HCT116 (cell line): ENCODE data around the gene PDE2A. TPM values are rescaled to one million over a fixed set of nuclear protein-coding genes. Genes with fewer than 3 reads are reported as not detected.
A peak's percentile ranks its signal among the peaks of the same experiment; 100 is the strongest.
"Not testable (repeated sequence)": the region's sequence is repeated elsewhere in the genome, so short reads cannot be mapped to it uniquely, and the experiment has no call there.

Experiments used
- ATAC-seq: fragments of 200-7000 bp; cut with Tn5 transposase; 2 replicates; pipeline ENCODE4 v1.9.1; 2020; ENCODE audit warnings: mild to moderate bottlenecking, moderate library complexity
- BruUV-seq: library from RNA; stranded (reverse); fragments of 400-500 nt; replicated peaks from 2 replicates; lab custom pipeline; 2021; lab: Mats Ljungman, UMichigan
- CTCF ChIA-PET: fragments of 300-600 bp; sonication (Branson Sonifier 250); formaldehyde crosslinking; loops from one replicate; lab custom pipeline; 2021; ENCODE audit warnings: antibody characterized with exemption; lab: Charles Lee
- POLR2A ChIA-PET: fragments of 300-600, 350-600 bp; sonication (Branson Sonifier 250); formaldehyde crosslinking; loops from one replicate; lab custom pipeline; 2021; ENCODE audit warnings: antibody characterized with exemption; lab: Charles Lee
- RAD21 ChIA-PET, 2 experiments: fragments of 300-600 bp; sonication (Branson Sonifier 250); formaldehyde crosslinking; loops; one replicate each; lab custom pipeline; 2023; ENCODE audit warnings: low total read pairs in 2 of 2; ENCODE audit not compliant: uncharacterized antibody in 2 of 2, unreplicated experiment in 2 of 2, low non-redundant PET in 1 of 2; lab: Charles Lee
- DNase-seq: peaks from one replicate; pipeline ENCODE4 v3.0.0-alpha.2; 2010; ENCODE audit warnings: low read depth, low spot score
- H2AFZ ChIP-seq: fragments of 200-600 bp; shearing (Covaris generic), sonication (generic); 2 replicates; pipeline ENCODE4 v1.6.1; 2017; ENCODE audit warnings: low read depth, mixed run types, mixed read lengths, antibody characterized with exemption, low read length; ENCODE audit not compliant: poor library complexity, severe bottlenecking
- H3K27ac ChIP-seq: 2 replicates; pipeline ENCODE4 v1.5.1; 2012; ENCODE audit warnings: low read depth, low read length
- H3K27me3 ChIP-seq: fragments of 200-600 bp; sonication (generic); 2 replicates; pipeline ENCODE4 v1.6.1; 2016; ENCODE audit warnings: mixed run types, low read length, mixed read lengths; ENCODE audit not compliant: insufficient read depth
- H3K36me3 ChIP-seq, 2 experiments: fragments of 200-500 bp in 1 of 2; fragments of 200-600 bp in 1 of 2; sonication (Bioruptor generic) in 1 of 2; sonication (generic) in 1 of 2; 2 replicates each; pipeline versions ENCODE4 v1.5.1 to v1.6.1; 2014 to 2016; ENCODE audit warnings: low read length in 2 of 2, inconsistent platforms in 1 of 2, mixed read lengths in 1 of 2, mixed run types in 1 of 2; ENCODE audit not compliant: insufficient read depth in 2 of 2, control insufficient read depth in 1 of 2
- H3K4me1 ChIP-seq, 2 experiments: fragments of 200-600 bp in 1 of 2; sonication (generic) in 1 of 2; 2 replicates each; pipeline versions ENCODE4 v1.5.1 to v1.6.1; 2012 to 2017; ENCODE audit warnings: low read length in 2 of 2, inconsistent platforms in 1 of 2, mild to moderate bottlenecking in 1 of 2, mixed read lengths in 1 of 2, mixed run types in 1 of 2, moderate library complexity in 1 of 2; ENCODE audit not compliant: insufficient read depth in 2 of 2, control insufficient read depth in 1 of 2
- H3K4me2 ChIP-seq: fragments of 200-600 bp; sonication (generic); 2 replicates; pipeline ENCODE4 v1.6.1; 2017; ENCODE audit warnings: mixed run types, low read length, mixed read lengths
- H3K4me3 ChIP-seq, 2 experiments: fragments of 200-600 bp in 1 of 2; sonication (generic) in 1 of 2; replicated peaks in 1 of 2; 2 replicates each; pipeline ENCODE4 v1.5.1; 2011 to 2016; ENCODE audit warnings: low read length in 2 of 2, control low read depth in 1 of 2, low read depth in 1 of 2, mild to moderate bottlenecking in 1 of 2, mixed read lengths in 1 of 2, mixed run types in 1 of 2
- H3K79me2 ChIP-seq: fragments of 200-600 bp; sonication (generic); 2 replicates; pipeline ENCODE4 v1.6.1; 2017; ENCODE audit warnings: mild to moderate bottlenecking, mixed run types, low read length, moderate library complexity, mixed read lengths; ENCODE audit not compliant: insufficient read depth
- H3K9ac ChIP-seq: fragments of 200-600 bp; sonication (generic); 2 replicates; pipeline ENCODE4 v1.6.1; 2016; ENCODE audit warnings: low read length, mixed read lengths
- H3K9me2 ChIP-seq: fragments of 200-600 bp; sonication (generic), shearing (Covaris generic); 2 replicates; pipeline ENCODE4 v1.6.1; 2017; ENCODE audit warnings: mixed run types, mild to moderate bottlenecking, moderate library complexity; ENCODE audit not compliant: insufficient read depth
- H3K9me3 ChIP-seq, 2 experiments: fragments of 200-500 bp in 1 of 2; fragments of 200-600 bp in 1 of 2; sonication (Bioruptor generic) in 1 of 2; sonication (generic) in 1 of 2; 2 replicates each; pipeline ENCODE4 v1.6.1; 2014 to 2017; ENCODE audit warnings: low read length in 2 of 2, mixed read lengths in 2 of 2, inconsistent platforms in 1 of 2, low read depth in 1 of 2, mild to moderate bottlenecking in 1 of 2, mixed run types in 1 of 2, moderate library complexity in 1 of 2; ENCODE audit not compliant: control insufficient read depth in 1 of 2, insufficient read depth in 1 of 2
- H4K20me1 ChIP-seq: fragments of 200-600 bp; sonication (generic), shearing (Covaris generic); 2 replicates; pipeline ENCODE4 v1.6.1; 2017; ENCODE audit warnings: mixed run types, mild to moderate bottlenecking, moderate library complexity; ENCODE audit not compliant: insufficient read depth
- CBX3 ChIP-seq: IDR thresholded peaks from 2 replicates; pipeline ENCODE4 v1.6.1; 2012; ENCODE audit warnings: low read depth
- JUND ChIP-seq: IDR thresholded peaks from 2 replicates; pipeline ENCODE4 v1.6.1; 2012
- RAD21 ChIP-seq: IDR thresholded peaks from 2 replicates; pipeline ENCODE4 v1.6.1; 2012; ENCODE audit warnings: low read depth, mild to moderate bottlenecking
- SIN3A ChIP-seq: IDR thresholded peaks from 2 replicates; pipeline ENCODE4 v1.6.1; 2012; ENCODE audit warnings: low read depth
- SP1 ChIP-seq: IDR thresholded peaks from 2 replicates; pipeline ENCODE4 v1.6.1; 2012; ENCODE audit warnings: low read depth
- SRF ChIP-seq: IDR thresholded peaks from 2 replicates; pipeline ENCODE4 v1.6.1; 2012; ENCODE audit warnings: low read depth
- TCF7L2 ChIP-seq: IDR thresholded peaks from 2 replicates; pipeline ENCODE4 v1.7.0; 2011; ENCODE audit warnings: borderline replicate concordance, inconsistent platforms; ENCODE audit not compliant: insufficient read depth, insufficient read length; ENCODE audit errors: extremely low read depth
- YY1 ChIP-seq: IDR thresholded peaks from 2 replicates; pipeline ENCODE4 v1.6.1; 2011; ENCODE audit warnings: low read length, low read depth, moderate library complexity, mild to moderate bottlenecking; ENCODE audit not compliant: insufficient replicate concordance; ENCODE audit errors: extremely low read depth
- ZNF274 ChIP-seq: fragments of 200-500 bp; sonication (Bioruptor generic); IDR thresholded peaks from 2 replicates; pipeline ENCODE4 v1.6.1; 2014; ENCODE audit warnings: mild to moderate bottlenecking, low read depth, low read length, inconsistent platforms
- intact Hi-C: fragments of 100-400 bp; cut with micrococcal nuclease; formaldehyde crosslinking; loops from 2 replicates; pipeline ENCODE4 v1.10.0; 2022
- total RNA-seq: library from RNA; stranded (reverse); gene quantifications from one replicate; pipeline ENCODE4 v1.2.1, GENCODE V29; 2021; ENCODE audit not compliant: unreplicated experiment
- TF ChIP-seq, protein P1 (sequence below), 3 experiments: fragments of 200-600 bp in 1 of 3; sonication (generic) in 1 of 3; IDR thresholded peaks in 2 of 3; conservative IDR thresholded peaks in 1 of 3; 2 replicates each; pipeline ENCODE4 v1.5.1; 2012 to 2017; ENCODE audit warnings: low read depth in 2 of 3, low read length in 2 of 3, antibody characterized with exemption in 1 of 3, borderline replicate concordance in 1 of 3, control low read depth in 1 of 3, mild to moderate bottlenecking in 1 of 3, mixed read lengths in 1 of 3, mixed run types in 1 of 3, moderate library complexity in 1 of 3; ENCODE audit not compliant: insufficient read depth in 1 of 3

Gene PDE2A
- total RNA-seq, 1 experiment from 2014 or later = 7.6 TPM

DNA sequence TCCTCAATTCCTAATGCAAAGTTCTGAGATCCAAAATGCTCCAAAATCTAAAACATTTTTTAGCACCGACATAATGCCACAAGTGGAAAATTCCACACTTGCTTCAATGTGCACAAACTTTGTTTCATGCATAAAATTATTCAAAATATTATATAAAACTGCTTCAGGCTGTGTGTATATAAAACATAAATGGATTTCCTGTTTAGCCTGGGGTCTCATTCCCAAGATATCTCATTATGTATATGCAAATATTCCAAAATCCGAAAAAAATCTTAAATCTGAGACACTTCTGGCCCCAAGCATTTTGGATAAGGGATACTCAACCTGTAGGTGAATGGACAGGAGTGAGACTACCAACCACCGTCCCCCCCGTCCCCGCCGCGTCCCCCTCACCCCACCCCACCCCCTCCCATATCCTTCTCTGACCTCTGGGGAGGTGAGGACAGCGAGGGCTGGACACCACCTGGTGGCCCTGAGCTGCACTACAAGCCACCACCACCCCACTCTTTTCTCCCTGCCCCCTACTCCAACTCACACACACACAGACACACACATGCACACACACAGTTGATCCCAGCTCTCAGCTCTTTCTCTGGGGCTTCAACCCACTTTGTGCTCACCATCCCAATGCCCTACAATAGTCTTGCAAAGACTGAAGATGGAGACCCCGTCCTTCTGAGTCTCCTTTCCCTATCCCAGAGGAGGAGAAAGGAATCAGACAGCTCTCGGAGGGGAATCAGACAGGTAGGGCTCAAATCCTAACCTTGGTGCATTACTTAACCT, 101.0 kb downstream of the PDE2A start:
- no peak overlapping the region for H3K4me3 ChIP-seq
- H3K27ac ChIP-seq = no peak overlapping the region
- H3K9ac ChIP-seq = no peak overlapping the region
- ChIA-PET POLR2A (no interaction called here), RAD21 (interaction anchor here (0.6 to 1.3 kb wide), 3 partner anchors 102 to 110 kb away, joined by 3 to 6 read pairs (median 4); no protein-coding TSS in a partner anchor), CTCF (interaction anchor here (0.6 to 4.7 kb wide), 15 partner anchors 11 to 587 kb away, joined by 3 to 53 read pairs (median 3); partner anchors contain the start of gene CLPB)
- no peak overlapping the region for H2AFZ ChIP-seq
- H3K79me2 ChIP-seq = no peaks in the 10 kb centered on the region
- no TSS peak for BruUV-seq
- intact Hi-C loops = loop anchor here (1.0 kb wide), 2 partner anchors 91 to 102 kb away; no protein-coding TSS in a partner anchor
- no peaks in the 10 kb centered on the region for H3K9me3 ChIP-seq
- DNase-seq = peak; percentile 23
- TF ChIP-seq JUND (no peak), SIN3A (no peak), TCF7L2 (no peak), YY1 (no peak), SRF (no peak), ZNF274 (no peak), RAD21 (peak; percentile 74), CBX3 (no peak), SP1 (no peak)
- TF ChIP-seq, protein P1, sequence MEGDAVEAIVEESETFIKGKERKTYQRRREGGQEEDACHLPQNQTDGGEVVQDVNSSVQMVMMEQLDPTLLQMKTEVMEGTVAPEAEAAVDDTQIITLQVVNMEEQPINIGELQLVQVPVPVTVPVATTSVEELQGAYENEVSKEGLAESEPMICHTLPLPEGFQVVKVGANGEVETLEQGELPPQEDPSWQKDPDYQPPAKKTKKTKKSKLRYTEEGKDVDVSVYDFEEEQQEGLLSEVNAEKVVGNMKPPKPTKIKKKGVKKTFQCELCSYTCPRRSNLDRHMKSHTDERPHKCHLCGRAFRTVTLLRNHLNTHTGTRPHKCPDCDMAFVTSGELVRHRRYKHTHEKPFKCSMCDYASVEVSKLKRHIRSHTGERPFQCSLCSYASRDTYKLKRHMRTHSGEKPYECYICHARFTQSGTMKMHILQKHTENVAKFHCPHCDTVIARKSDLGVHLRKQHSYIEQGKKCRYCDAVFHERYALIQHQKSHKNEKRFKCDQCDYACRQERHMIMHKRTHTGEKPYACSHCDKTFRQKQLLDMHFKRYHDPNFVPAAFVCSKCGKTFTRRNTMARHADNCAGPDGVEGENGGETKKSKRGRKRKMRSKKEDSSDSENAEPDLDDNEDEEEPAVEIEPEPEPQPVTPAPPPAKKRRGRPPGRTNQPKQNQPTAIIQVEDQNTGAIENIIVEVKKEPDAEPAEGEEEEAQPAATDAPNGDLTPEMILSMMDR (IDR thresholded peaks at IDR 0.05 in 2 of 3, conservative IDR thresholded peaks at IDR 0.05 in 1 of 3; ENCODE audit: borderline replicate concordance in 1 of 3, insufficient read depth in 1 of 3, low read depth in 2 of 3, low read length in 2 of 3) = peak; percentile 45 to 72 (median 66)
- no peaks in the 10 kb centered on the region for H3K9me2 ChIP-seq
- no peak overlapping the region for H3K4me2 ChIP-seq
- no peaks in the 10 kb centered on the region for H3K27me3 ChIP-seq
- no peaks in the 10 kb centered on the region for H4K20me1 ChIP-seq
- no peaks in the 10 kb centered on the region for H3K36me3 ChIP-seq
- ATAC-seq = peak; percentile 97
- peaks cover 0 to 9% of the 10 kb centered on the region in 2 experiments; a peak in 2 of 4 replicates for H3K4me1 ChIP-seq

DNA sequence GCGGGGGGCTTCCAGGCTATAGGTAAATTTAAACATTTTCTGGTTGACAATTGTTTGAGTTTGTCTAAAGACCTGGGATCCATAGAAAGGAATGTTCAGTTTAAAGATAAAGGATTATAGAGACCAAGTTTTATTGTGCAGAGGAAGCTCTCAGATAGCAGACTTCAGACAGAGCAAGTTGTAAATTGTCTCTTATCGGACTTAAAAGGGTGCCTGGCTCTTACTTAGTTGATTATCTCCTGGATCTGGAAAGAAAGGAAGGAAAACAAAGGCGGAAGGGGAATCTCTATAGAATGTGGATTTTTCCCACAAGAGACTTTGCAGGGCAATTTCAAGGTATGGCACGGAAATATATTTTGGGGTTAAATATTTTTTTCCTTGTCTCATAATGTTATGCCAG, 101.7 kb downstream of the PDE2A start:
- H3K9me2 ChIP-seq, ATAC-seq, H3K27me3 ChIP-seq, H3K27ac ChIP-seq, DNase-seq, H3K4me2 ChIP-seq, H3K4me1 ChIP-seq, BruUV-seq, H3K4me3 ChIP-seq, RAD21 ChIA-PET, H3K9me3 ChIP-seq, H3K79me2 ChIP-seq, H2AFZ ChIP-seq, POLR2A ChIA-PET, H3K9ac ChIP-seq, H3K36me3 ChIP-seq, intact Hi-C loops, H4K20me1 ChIP-seq: not testable (repeated sequence)
- CTCF ChIA-PET = interaction anchor here (4.7 kb wide), 1 partner anchor 101 kb away, joined by 53 read pairs; no protein-coding TSS in a partner anchor
